Panc1 (cell line): ENCODE data around the gene NOS3. TPM values are rescaled to one million over a fixed set of nuclear protein-coding genes. Genes with fewer than 3 reads are reported as not detected.

Experiments
- ATAC-seq: fragments of 200-7000 bp; cut with Tn5 transposase; 2 replicates; pipeline ENCODE4 v1.9.1; 2020; ENCODE audit warnings: mild to moderate bottlenecking, moderate library complexity
- BruUV-seq: library from RNA; stranded (reverse); fragments of 400-500 nt; replicated peaks from 2 replicates; lab custom pipeline; 2021; lab: Mats Ljungman, UMichigan
- CTCF ChIA-PET: fragments of 300-600 bp; sonication (Branson Sonifier 250); formaldehyde crosslinking; loops from one replicate; lab custom pipeline; 2022; ENCODE audit warnings: antibody characterized with exemption; lab: Charles Lee
- POLR2A ChIA-PET: fragments of 300-600 bp; sonication (Branson Sonifier 250); formaldehyde crosslinking; loops from one replicate; lab custom pipeline; 2022; ENCODE audit warnings: antibody characterized with exemption; lab: Charles Lee
- DNase-seq: peaks from one replicate; pipeline ENCODE4 v3.0.0-alpha.2; 2010; ENCODE audit warnings: low read depth, low spot score
- H3K27ac ChIP-seq: 2 replicates; pipeline ENCODE4 v1.5.1; 2011; ENCODE audit warnings: mild to moderate bottlenecking, low read length, inconsistent platforms
- H3K27me3 ChIP-seq: fragments of 200-500 bp; sonication (Bioruptor generic); 2 replicates; pipeline ENCODE4 v1.6.0; 2014; ENCODE audit warnings: low read length, inconsistent platforms; ENCODE audit not compliant: control insufficient read depth, insufficient read depth
- H3K36me3 ChIP-seq: fragments of 200-500 bp; sonication (Bioruptor generic); 2 replicates; pipeline ENCODE4 v1.5.1; 2014; ENCODE audit warnings: inconsistent platforms, mild to moderate bottlenecking, low read length, moderate library complexity; ENCODE audit not compliant: control insufficient read depth, insufficient read depth
- H3K4me1 ChIP-seq: 2 replicates; pipeline ENCODE4 v1.5.1; 2011; ENCODE audit warnings: inconsistent platforms, mild to moderate bottlenecking, low read length, moderate library complexity; ENCODE audit not compliant: control insufficient read depth, insufficient read depth
- H3K4me3 ChIP-seq, 2 experiments: 2 replicates each; pipeline ENCODE4 v1.5.1; 2011 to 2012; ENCODE audit warnings: low read depth in 2 of 2, low read length in 2 of 2, mild to moderate bottlenecking in 2 of 2, inconsistent platforms in 1 of 2, moderate library complexity in 1 of 2
- H3K9me3 ChIP-seq: fragments of 200-500 bp; sonication (Bioruptor generic); 2 replicates; pipeline ENCODE4 v1.5.1; 2014; ENCODE audit warnings: low read depth, mild to moderate bottlenecking, inconsistent platforms, low read length, moderate library complexity; ENCODE audit not compliant: control insufficient read depth, insufficient read depth
- CTCF ChIP-seq: fragments of 450-650 bp; IDR thresholded peaks from 2 replicates; pipeline ENCODE4 v1.5.1; 2017; ENCODE audit warnings: mild to moderate bottlenecking
- POLR2AphosphoS5 ChIP-seq: IDR thresholded peaks from 2 replicates; pipeline ENCODE4 v1.6.1; 2012; ENCODE audit warnings: mild to moderate bottlenecking, low read depth, low read length, moderate library complexity
- REST ChIP-seq, 2 experiments: IDR thresholded peaks; 2 replicates each; pipeline ENCODE4 v1.6.1; 2011 to 2012; ENCODE audit warnings: low read depth in 2 of 2, control low read depth in 1 of 2, low read length in 1 of 2, mild to moderate bottlenecking in 1 of 2, moderate library complexity in 1 of 2; ENCODE audit not compliant: insufficient read depth in 1 of 2
- SIN3A ChIP-seq: IDR thresholded peaks from 2 replicates; pipeline ENCODE4 v1.6.1; 2012; ENCODE audit warnings: low read depth, mild to moderate bottlenecking, low read length, moderate library complexity, borderline replicate concordance; ENCODE audit not compliant: insufficient read depth
- TCF7L2 ChIP-seq: IDR thresholded peaks from 2 replicates; pipeline ENCODE4 v1.6.1; 2011; ENCODE audit warnings: mild to moderate bottlenecking, low read depth, low read length, inconsistent platforms
- in situ Hi-C: cut with HindIII; loops from 2 replicates; pipeline ENCODE4 v1.10.0; 2016; ENCODE audit warnings: low sequenced_read_pairs, low pct_unique_long_range_greater_than_20kb
- intact Hi-C: fragments of 100-400 bp; cut with micrococcal nuclease; formaldehyde crosslinking; loops from one replicate; pipeline ENCODE4 v1.10.0; 2022; ENCODE audit not compliant: unreplicated experiment
- total RNA-seq: library from RNA; stranded (reverse); gene quantifications from one replicate; pipeline ENCODE4 v1.2.1, GENCODE V29; 2021; ENCODE audit not compliant: unreplicated experiment

The NOS3 gene
- total RNA-seq, 1 experiment from 2014 or later, result 3.1 TPM

DNA sequence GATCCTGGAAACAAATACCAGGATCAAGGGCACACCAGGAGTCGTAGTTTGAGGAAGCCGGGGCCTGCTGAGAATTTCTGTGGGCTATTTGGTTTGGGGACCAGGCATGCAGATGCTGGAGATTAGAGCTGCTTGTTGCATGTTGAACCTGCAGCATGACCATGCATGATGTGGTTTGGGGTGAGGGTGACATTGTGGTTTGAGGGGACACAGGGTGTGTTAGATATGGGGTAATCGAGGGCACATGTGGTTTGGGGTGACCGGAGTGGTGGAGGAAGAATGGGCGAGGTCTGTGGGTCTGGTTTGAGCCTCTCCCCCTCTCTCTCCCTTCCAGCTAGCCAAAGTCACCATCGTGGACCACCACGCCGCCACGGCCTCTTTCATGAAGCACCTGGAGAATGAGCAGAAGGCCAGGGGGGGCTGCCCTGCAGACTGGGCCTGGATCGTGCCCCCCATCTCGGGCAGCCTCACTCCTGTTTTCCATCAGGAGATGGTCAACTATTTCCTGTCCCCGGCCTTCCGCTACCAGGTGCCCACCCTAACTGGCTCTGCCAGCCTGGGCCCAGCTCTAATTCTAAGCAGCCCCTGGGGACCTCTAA lies 10.2 kb downstream of the NOS3 start (continued):
- no peak for TF ChIP-seq CTCF

DNA sequence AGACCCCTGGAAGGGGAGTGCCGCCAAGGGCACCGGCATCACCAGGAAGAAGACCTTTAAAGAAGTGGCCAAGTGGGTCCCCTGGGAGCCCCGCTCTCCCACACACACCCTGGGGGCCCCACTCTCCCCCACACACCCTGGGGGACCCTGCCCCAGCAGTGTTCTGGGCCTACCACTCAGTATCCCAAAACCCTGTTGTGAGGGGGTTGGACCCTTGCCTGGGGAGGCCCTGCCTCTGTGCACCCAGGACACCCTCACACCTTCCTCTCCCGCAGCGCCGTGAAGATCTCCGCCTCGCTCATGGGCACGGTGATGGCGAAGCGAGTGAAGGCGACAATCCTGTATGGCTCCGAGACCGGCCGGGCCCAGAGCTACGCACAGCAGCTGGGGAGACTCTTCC lies 10.7 kb downstream of the NOS3 start:
- BruUV-seq, result no TSS peak

More for the DNA sequence above, 10.7 kb downstream of the NOS3 start:
- TF ChIP-seq CTCF, result no peak
- TF ChIP-seq TCF7L2, result no peak
- no peak for TF ChIP-seq REST (IDR thresholded peaks at IDR 0.05; ENCODE audit: insufficient read depth in 1 of 2, low read depth in 2 of 2, low read length in 1 of 2)
- TF ChIP-seq POLR2AphosphoS5, result no peak
- TF ChIP-seq SIN3A, result no peak
- H3K4me1 ChIP-seq, result no peaks in the 10 kb centered on the region
- in situ Hi-C loops (no loop called here), intact Hi-C loops (no loop called here)
- POLR2A ChIA-PET, result no interaction called here
- H3K27me3 ChIP-seq, result no peaks in the 10 kb centered on the region
- no peaks in the 10 kb centered on the region for H3K9me3 ChIP-seq
- CTCF ChIA-PET, result no interaction called here
- no peak overlapping the region for H3K4me3 ChIP-seq
- H3K27ac ChIP-seq, result no peak overlapping the region
- no peak for ATAC-seq
- no peak for DNase-seq
- H3K36me3 ChIP-seq, result no peaks in the 10 kb centered on the region
